Measurements from ENCODE around the gene DSC1. TPM values are rescaled to one million over a fixed set of nuclear protein-coding genes. Genes with fewer than 3 reads are reported as not detected.

DSC1 gene
- total RNA-seq, 2 experiments from 2014 or later, result 0.20 to 0.24 TPM

DNA sequence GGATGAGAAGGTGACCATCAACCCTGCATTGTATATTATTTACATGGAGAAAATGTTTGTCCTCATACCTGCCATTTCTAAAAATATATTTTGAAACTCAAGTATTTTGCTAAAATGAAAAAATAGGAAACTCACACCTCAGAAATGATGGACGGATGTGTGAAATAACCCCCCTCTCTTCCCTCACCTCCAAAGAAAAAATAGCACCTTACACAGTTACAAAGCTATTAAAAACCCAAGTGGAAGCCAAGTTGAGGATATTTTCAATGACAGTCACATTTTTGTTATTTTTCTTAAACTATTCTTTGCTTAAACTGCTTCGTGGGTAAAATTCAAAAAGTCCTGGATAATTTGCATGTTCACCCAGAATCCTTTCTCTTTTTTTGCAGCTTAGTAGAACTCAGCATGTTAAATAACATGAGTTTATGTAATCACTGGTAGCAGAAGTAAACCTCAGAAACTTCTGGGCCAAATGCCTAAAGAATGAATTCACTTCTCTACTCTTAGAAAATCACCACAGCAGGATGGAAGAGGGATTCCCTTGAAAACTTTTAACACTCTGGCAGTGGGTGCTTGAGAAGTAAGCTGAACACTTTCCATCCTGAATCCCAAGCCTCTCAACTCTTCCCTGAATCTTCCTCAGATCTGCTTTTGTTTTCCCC is 768 bp downstream of the DSC1 start:
- peak overlapping the region; percentile 20 for H3K27ac Mint-ChIP-seq
- no peaks in the 10 kb centered on the region for H3K36me3 Mint-ChIP-seq (ENCODE audit: low read depth)
- CTCF ChIA-PET, result interaction anchor here (0.7 to 2.0 kb wide), 2 partner anchors 10 to 459 kb away, joined by 3 to 4 read pairs; no protein-coding TSS in a partner anchor
- no peak for DNase-seq
- H3K9me3 Mint-ChIP-seq, result peaks cover 3% of the 10 kb centered on the region
- peak overlapping the region; percentile 52 for H3K4me3 Mint-ChIP-seq
- no peaks in the 10 kb centered on the region for H3K4me1 Mint-ChIP-seq (ENCODE audit: low read depth)
- H3K27me3 Mint-ChIP-seq (ENCODE audit: low read depth), result no peaks in the 10 kb centered on the region
- intact Hi-C loops (cut with micrococcal nuclease), result no loop called here

DNA sequence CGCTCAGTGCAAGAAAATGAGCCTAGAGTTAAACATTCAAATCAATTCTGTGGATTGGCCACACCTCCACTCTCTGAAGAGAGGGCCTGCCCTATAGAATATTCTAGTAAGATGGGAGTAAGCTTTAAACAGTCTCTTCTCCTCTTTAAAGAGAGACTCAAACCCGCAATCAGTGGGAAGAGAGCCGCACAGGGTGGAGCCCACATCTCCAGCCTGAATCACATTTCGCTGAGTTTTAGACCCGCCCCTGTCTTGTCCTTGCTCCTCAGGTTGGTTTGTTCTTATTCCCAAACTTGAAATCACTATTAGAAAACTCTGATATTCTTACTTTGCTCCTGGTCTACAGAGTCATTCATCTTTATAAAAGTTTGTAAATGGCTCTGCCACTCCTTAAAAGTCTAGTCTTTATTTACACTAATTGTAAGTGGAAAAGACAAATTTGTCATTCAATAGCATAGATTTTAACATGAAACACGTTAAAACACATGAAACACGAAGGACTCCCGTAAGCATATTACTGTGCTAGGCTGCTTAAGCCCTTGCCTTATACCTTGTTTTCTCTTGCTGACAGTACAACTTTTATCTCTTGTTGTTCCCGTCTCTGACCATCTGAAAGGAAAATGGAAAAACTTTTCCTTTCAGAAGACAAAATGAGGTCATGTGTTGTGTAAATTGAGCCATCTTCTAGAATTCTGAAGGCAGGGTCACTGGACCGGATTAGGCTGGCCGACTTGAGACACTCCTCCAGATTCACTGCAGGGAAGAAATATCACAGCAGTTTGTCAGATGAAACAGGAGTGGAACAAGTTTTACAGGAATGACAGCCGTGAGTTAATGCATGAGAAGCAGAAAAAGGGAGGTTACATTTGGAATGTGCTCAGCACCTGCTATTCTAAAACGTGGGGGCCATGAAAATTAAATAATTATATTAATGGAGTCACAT is 5.6 kb downstream of the DSC1 start:
- no peaks in the 10 kb centered on the region for H3K9me3 Mint-ChIP-seq
- no peaks in the 10 kb centered on the region for H3K4me1 Mint-ChIP-seq (ENCODE audit: low read depth)
- CTCF ChIA-PET, result no interaction called here
- no peak overlapping the region for H3K4me3 Mint-ChIP-seq
- intact Hi-C loops (cut with micrococcal nuclease), result no loop called here
- no peaks in the 10 kb centered on the region for H3K36me3 Mint-ChIP-seq (ENCODE audit: low read depth)
- H3K27me3 Mint-ChIP-seq (ENCODE audit: low read depth), result no peaks in the 10 kb centered on the region
- no peak for DNase-seq
- no peak overlapping the region for H3K27ac Mint-ChIP-seq

DNA sequence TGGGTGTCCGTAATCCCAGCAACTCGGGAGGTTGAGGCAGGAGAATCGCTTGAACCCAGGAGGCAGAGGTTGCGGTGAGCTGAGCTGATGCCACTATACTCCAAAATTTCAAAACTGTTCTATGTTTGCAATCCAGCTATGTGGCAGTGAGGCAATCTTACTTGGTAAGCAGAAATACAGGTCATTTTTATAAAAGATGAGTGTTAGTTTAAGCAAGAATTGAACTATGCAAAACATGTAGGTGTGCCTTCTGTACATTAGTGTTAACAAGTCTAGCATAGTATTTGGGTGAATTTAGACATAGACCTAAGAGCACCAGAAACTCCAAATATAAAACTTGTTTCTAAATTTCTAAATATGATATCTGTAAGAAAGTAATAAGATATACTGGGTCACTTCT is 7.2 kb downstream of the DSC1 start:
- no peaks in the 10 kb centered on the region for H3K36me3 Mint-ChIP-seq (ENCODE audit: low read depth)
- no peaks in the 10 kb centered on the region for H3K9me3 Mint-ChIP-seq
- H3K4me1 Mint-ChIP-seq (ENCODE audit: low read depth), result no peaks in the 10 kb centered on the region
- H3K27me3 Mint-ChIP-seq (ENCODE audit: low read depth), result no peaks in the 10 kb centered on the region
- CTCF ChIA-PET, result no interaction called here
- intact Hi-C loops (cut with micrococcal nuclease), result no loop called here
- no peak overlapping the region for H3K4me3 Mint-ChIP-seq
- no peak for DNase-seq
- no peak overlapping the region for H3K27ac Mint-ChIP-seq

DNA sequence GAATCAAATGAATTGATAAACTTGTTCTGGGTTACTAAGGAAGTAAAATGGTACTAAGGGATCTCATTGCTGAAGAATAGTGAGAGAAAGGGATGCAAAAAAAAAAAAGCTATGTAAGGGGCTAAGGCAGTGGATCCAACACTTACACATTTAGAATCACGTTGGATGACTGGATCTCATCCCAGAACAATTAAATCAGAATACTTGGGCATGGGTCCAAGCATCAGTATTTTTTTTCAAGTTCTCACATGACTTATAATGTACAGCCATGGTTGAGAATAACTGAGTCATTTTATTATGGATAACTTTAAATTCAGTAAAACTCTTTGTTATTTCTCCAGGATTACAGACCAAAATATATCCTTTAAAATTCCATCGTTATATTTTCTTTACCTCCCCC is 8.5 kb downstream of the DSC1 start:
- Mint-ChIP-seq H3K36me3 (ENCODE audit: low read depth) (no peaks in the 10 kb centered on the region), H3K4me1 (ENCODE audit: low read depth) (no peaks in the 10 kb centered on the region), H3K9me3 (no peaks in the 10 kb centered on the region), H3K27ac (no peak overlapping the region), H3K4me3 (no peak overlapping the region), H3K27me3 (ENCODE audit: low read depth) (no peaks in the 10 kb centered on the region)
- intact Hi-C loops (cut with micrococcal nuclease), result no loop called here
- DNase-seq, result no peak
- CTCF ChIA-PET, result no interaction called here

DNA sequence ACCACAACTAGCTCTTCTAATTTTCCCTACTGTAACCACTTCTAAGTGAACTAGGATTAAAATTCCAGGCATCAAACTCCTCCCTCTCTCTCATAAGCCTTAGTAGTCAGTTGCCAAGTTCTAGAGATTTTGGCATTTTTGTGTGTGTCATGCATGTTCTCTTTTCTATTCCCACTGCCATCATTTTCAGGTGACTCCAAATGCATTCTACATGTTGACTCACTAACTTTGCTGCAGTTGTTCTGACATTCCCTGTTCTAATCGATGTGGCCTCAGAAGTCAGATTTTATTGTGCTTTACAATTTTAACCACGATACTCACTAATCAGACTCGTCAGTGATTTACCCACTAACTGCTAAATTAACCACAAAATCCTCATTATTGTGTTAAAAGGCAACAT is 13.3 kb downstream of the DSC1 start:
- DNase-seq, result no peak
- intact Hi-C loops (cut with micrococcal nuclease), result no loop called here
- no peaks in the 10 kb centered on the region for H3K27me3 Mint-ChIP-seq (ENCODE audit: low read depth)
- H3K4me1 Mint-ChIP-seq (ENCODE audit: low read depth), result no peaks in the 10 kb centered on the region
- H3K36me3 Mint-ChIP-seq (ENCODE audit: low read depth), result peaks cover 2% of the 10 kb centered on the region
- no peak overlapping the region for H3K4me3 Mint-ChIP-seq
- CTCF ChIA-PET, result no interaction called here
- peaks cover 2% of the 10 kb centered on the region for H3K9me3 Mint-ChIP-seq
- H3K27ac Mint-ChIP-seq, result no peak overlapping the region

DNA sequence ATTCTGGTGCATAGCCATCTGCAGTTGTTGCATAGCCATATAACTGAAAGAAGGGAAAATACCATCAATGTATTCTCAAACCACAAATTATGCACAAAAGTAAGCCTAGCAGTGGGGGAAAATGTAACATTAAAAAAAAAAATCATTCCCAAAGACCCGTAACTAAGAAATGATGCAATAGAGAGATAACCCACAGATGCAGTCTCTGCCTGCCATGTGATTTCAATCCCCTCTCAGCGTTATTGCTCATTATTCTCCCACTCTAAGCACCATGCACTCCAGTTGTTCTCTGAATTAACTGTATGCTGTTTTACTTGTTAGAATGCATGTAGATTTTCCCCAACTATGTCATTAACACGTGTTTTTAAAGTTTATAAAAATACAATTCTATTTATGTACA is 14.1 kb downstream of the DSC1 start:
- H3K4me3 Mint-ChIP-seq, result no peak overlapping the region
- no peak for DNase-seq
- intact Hi-C loops (cut with micrococcal nuclease), result no loop called here
- H3K9me3 Mint-ChIP-seq, result peaks cover 2% of the 10 kb centered on the region
- peaks cover 2% of the 10 kb centered on the region for H3K36me3 Mint-ChIP-seq (ENCODE audit: low read depth)
- H3K4me1 Mint-ChIP-seq (ENCODE audit: low read depth), result no peaks in the 10 kb centered on the region
- no peaks in the 10 kb centered on the region for H3K27me3 Mint-ChIP-seq (ENCODE audit: low read depth)
- no peak overlapping the region for H3K27ac Mint-ChIP-seq
- CTCF ChIA-PET, result no interaction called here

DNA sequence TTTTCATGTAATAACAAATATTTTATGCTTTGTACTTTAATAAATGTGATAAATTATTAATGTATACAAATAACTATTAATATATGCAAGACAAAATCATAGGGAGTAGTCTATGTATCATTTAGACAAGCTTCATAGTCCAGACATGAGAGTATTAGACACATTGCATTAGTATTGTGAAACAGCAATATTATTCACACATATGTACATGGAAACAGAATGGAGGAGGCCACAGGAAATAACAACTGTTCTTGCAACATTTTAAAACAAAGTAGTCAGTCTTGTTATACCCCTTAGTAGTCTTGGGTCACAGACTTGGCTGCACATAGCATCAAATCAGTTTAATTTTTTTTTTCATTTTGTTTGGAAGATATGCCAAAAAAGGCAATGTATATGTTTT is 15.8 kb downstream of the DSC1 start:
- peaks cover 2% of the 10 kb centered on the region for H3K9me3 Mint-ChIP-seq
- CTCF ChIA-PET, result interaction anchor here (0.6 kb wide), 1 partner anchor 13 kb away, joined by 7 read pairs; no protein-coding TSS in a partner anchor
- no peak overlapping the region for H3K4me3 Mint-ChIP-seq
- peaks cover 2% of the 10 kb centered on the region for H3K36me3 Mint-ChIP-seq (ENCODE audit: low read depth)
- no peak for DNase-seq
- no peak overlapping the region for H3K27ac Mint-ChIP-seq
- intact Hi-C loops (cut with micrococcal nuclease), result no loop called here
- no peaks in the 10 kb centered on the region for H3K4me1 Mint-ChIP-seq (ENCODE audit: low read depth)
- H3K27me3 Mint-ChIP-seq (ENCODE audit: low read depth), result no peaks in the 10 kb centered on the region

DNA sequence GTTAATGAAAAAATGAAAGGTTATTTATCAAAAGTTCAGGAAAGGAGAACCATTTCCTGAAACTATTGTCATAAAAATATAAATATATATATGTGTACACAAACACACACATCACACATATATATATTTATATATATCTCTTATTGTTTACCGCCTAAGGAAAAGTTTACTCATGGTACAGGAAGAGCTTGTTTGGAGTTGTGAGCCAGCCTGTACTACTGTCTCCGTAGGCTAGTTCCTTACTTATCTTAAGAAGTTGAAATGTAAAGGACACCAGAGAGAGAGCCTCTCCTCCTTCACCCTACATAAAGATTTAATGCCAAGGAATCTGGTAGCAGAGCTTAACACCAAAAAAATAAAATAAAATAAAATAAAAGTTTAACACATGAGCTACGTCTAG is 19.6 kb downstream of the DSC1 start:
- intact Hi-C loops (cut with micrococcal nuclease), result no loop called here
- H3K36me3 Mint-ChIP-seq (ENCODE audit: low read depth), result peaks cover 2% of the 10 kb centered on the region
- CTCF ChIA-PET, result no interaction called here
- peaks cover 2% of the 10 kb centered on the region for H3K9me3 Mint-ChIP-seq
- H3K27ac Mint-ChIP-seq, result no peak overlapping the region
- H3K4me3 Mint-ChIP-seq, result no peak overlapping the region
- DNase-seq, result no peak
- no peaks in the 10 kb centered on the region for H3K4me1 Mint-ChIP-seq (ENCODE audit: low read depth)
- no peaks in the 10 kb centered on the region for H3K27me3 Mint-ChIP-seq (ENCODE audit: low read depth)

DNA sequence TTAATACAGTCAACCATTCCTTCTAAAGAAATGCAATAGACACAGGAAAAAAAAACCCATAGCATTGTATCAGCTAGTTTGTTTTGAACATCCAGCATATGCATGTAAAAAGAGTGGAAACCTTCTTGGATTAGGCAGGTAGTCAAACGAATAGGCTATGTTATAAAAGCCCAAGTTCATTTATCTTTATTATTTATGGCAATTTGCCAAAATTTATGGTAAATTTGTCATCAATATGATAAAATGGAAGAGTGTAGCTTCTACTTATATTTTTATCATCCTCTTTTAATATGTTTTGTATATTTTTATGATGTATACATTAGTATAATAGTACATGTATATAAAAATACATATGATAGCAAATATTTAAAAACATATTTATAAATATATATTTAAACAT is 23.9 kb downstream of the DSC1 start:
- CTCF ChIA-PET, result no interaction called here
- Mint-ChIP-seq H3K27me3 (ENCODE audit: low read depth) (no peaks in the 10 kb centered on the region), H3K27ac (no peak overlapping the region), H3K4me1 (ENCODE audit: low read depth) (no peaks in the 10 kb centered on the region), H3K9me3 (no peaks in the 10 kb centered on the region), H3K36me3 (ENCODE audit: low read depth) (no peaks in the 10 kb centered on the region), H3K4me3 (no peak overlapping the region)
- intact Hi-C loops (cut with micrococcal nuclease), result no loop called here
- DNase-seq, result no peak

DNA sequence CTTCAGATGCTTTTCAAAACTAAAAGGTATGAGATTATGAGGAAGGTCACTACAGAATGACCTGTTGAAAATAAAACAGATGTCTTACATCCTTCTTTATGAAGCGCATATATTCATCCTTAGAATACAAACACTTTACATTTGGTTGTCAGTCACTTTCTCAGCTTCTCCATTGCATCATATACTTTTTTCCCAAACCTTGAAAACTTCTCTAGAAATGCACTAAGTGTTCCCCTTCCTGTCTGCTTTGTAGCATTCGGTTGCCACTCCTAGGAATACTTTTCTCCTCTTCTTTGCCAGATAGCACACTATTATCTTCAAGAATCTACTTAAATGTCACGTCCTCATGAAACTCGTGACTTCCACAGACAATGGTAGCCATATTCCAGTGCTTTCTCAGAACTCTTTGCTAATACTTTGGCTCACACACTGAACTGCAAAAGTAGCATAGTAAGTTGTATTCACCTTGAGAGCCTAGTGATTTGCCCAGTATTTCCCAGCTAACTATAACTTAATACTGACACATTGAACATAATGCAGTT is 27.6 kb downstream of the DSC1 start:
- Mint-ChIP-seq H3K27me3 (ENCODE audit: low read depth) (no peaks in the 10 kb centered on the region), H3K27ac (no peak overlapping the region), H3K4me3 (no peak overlapping the region), H3K4me1 (ENCODE audit: low read depth) (no peaks in the 10 kb centered on the region), H3K36me3 (ENCODE audit: low read depth) (no peaks in the 10 kb centered on the region), H3K9me3 (no peaks in the 10 kb centered on the region)
- no peak for DNase-seq
- intact Hi-C loops (cut with micrococcal nuclease), result no loop called here
- CTCF ChIA-PET, result no interaction called here

DNA sequence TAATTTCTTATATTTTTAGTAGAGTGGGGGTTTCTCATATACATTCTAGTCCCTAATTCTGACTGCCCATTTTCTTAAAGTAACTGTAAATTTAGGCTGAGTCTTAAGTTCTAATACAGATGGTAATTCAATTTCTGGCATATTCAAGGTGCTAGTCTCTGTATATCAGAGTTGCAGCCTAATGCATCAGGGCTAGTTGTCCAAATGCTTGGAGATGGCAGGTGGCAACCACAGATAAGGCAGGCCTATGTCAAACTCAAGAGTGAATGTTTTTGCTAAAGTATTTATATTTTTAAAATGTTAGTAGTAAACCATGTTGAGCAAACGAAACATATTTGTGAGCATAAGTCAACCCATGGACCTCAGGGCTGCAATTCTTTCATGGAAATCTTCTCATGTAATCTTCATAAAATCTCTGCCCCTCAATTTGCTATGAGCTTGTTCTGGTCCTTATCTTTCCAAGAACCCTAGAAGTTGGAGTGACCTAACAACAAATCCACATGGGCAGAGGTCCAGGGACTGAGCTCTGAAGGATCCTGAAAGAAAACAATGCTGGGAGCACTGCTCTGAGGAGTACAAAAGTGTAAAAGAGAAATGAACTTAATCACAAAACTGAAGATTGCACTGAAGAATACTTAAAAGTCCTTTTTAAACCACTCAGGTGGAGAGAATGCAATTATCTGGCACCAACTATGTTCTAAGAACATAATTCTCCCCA is 33.1 kb downstream of the DSC1 start:
- CTCF ChIA-PET, result no interaction called here
- no peak for DNase-seq
- intact Hi-C loops (cut with micrococcal nuclease), result no loop called here
- no peaks in the 10 kb centered on the region for H3K27me3 Mint-ChIP-seq (ENCODE audit: low read depth)
- no peaks in the 10 kb centered on the region for H3K4me1 Mint-ChIP-seq (ENCODE audit: low read depth)
- no peak overlapping the region for H3K4me3 Mint-ChIP-seq
- H3K36me3 Mint-ChIP-seq (ENCODE audit: low read depth), result no peaks in the 10 kb centered on the region
- H3K9me3 Mint-ChIP-seq, result peaks cover 6% of the 10 kb centered on the region
- H3K27ac Mint-ChIP-seq, result no peak overlapping the region

DNA sequence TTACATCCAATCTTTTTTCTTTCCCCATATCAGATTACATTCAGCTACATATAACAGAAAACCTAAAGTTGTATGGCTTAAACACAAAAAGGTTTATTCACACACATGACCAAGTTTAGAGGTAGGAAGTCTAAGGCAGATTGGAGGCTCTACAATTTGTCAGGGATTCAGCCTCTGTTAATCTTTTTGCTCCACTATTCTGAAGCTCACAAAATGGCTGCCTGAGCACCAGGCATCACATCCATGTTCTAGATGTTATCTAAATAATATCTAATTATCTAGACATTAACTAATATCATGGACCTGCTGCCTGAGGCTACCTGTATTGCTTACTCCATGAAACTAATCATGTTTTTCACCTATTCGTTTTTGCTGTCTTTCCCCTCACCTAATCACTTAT is 36.8 kb downstream of the DSC1 start:
- Mint-ChIP-seq H3K4me1 (ENCODE audit: low read depth) (no peaks in the 10 kb centered on the region), H3K27ac (no peak overlapping the region), H3K9me3 (peaks cover 6% of the 10 kb centered on the region), H3K4me3 (no peak overlapping the region), H3K36me3 (ENCODE audit: low read depth) (no peaks in the 10 kb centered on the region), H3K27me3 (ENCODE audit: low read depth) (no peaks in the 10 kb centered on the region)
- no peak for DNase-seq
- CTCF ChIA-PET, result no interaction called here
- intact Hi-C loops (cut with micrococcal nuclease), result no loop called here

Data from activated naive CD4-positive, alpha-beta T cell treated with anti-CD3 and anti-CD28 coated beads for 36 hours (primary cell).